Activated CD4-positive, alpha-beta T cell treated with anti-CD3 and anti-CD28 coated beads for 36 hours (primary cell): Measurements from ENCODE around the gene TM7SF3. TPM values are rescaled to one million over a fixed set of nuclear protein-coding genes. Genes with fewer than 3 reads are reported as not detected.
A peak's percentile ranks its signal among the peaks of the same experiment; 100 is the strongest.
"Not testable (repeated sequence)": the region's sequence is repeated elsewhere in the genome, so short reads cannot be mapped to it uniquely, and the experiment has no call there.

Source experiments
- ATAC-seq: fragments of 200-7000 bp; cut with Tn5 transposase; one replicate; pipeline ENCODE4 v1.10.0; 2021; ENCODE audit warnings: mild to moderate bottlenecking, moderate library complexity
- CTCF ChIA-PET: fragments of 350-600 bp; sonication (Branson Sonifier 250); formaldehyde crosslinking; loops from one replicate; lab custom pipeline; 2021; ENCODE audit warnings: antibody characterized with exemption; lab: Charles Lee
- POLR2A ChIA-PET: fragments of 350-600 bp; sonication (Branson Sonifier 250); formaldehyde crosslinking; loops from one replicate; lab custom pipeline; 2021; ENCODE audit warnings: antibody characterized with exemption, inconsistent platforms; lab: Charles Lee
- DNase-seq: peaks from one replicate; pipeline ENCODE4 v3.0.0-alpha.2; 2020
- H3K27ac Mint-ChIP-seq: one replicate; pipeline ENCODE4 v1.8.0; 2021; ENCODE audit warnings: mixed read lengths
- H3K27me3 Mint-ChIP-seq: one replicate; pipeline ENCODE4 v1.8.0; 2021; ENCODE audit warnings: mixed read lengths
- H3K36me3 Mint-ChIP-seq: one replicate; pipeline ENCODE4 v1.8.0; 2021; ENCODE audit warnings: low read depth, mixed read lengths
- H3K4me1 Mint-ChIP-seq: one replicate; pipeline ENCODE4 v1.8.0; 2021; ENCODE audit warnings: mixed read lengths
- H3K4me3 Mint-ChIP-seq: one replicate; pipeline ENCODE4 v1.8.0; 2021; ENCODE audit warnings: mild to moderate bottlenecking, moderate library complexity, mixed read lengths
- H3K9me3 Mint-ChIP-seq: one replicate; pipeline ENCODE4 v1.8.0; 2021; ENCODE audit warnings: low read depth, mixed read lengths
- intact Hi-C, 2 experiments: fragments of 100-400 bp; cut with DNase I in 1 of 2; cut with micrococcal nuclease in 1 of 2; formaldehyde crosslinking; loops; one replicate each; pipeline versions ENCODE4 v1.14.2 to v1.15.1; 2022 to 2024; cut with DNase I, micrococcal nuclease
- total RNA-seq, 2 experiments: library from RNA; stranded (reverse); gene quantifications; one replicate each; pipeline ENCODE4 v1.2.3, GENCODE V29; 2021

Gene TM7SF3
- 10 to 100 TPM; 29.4 to 34.0 TPM for total RNA-seq

GRCh38 chr12:27014085-27014858, at the start of gene TM7SF3:
TM7SF3 (minus strand) TSS chr12:27014384; CDS start chr12:27014168, 216 bp downstream.
- DNase-seq = peak; percentile 97
- Mint-ChIP-seq H3K9me3 (no peaks in the 10 kb centered on the region), H3K4me1 (peaks cover 45% of the 10 kb centered on the region), H3K36me3 (peaks cover 8% of the 10 kb centered on the region), H3K27ac (peak within 1 kb of the TSS; percentile 82), H3K27me3 (no peaks in the 10 kb centered on the region), H3K4me3 (peak within 1 kb of the TSS; percentile 86)
- POLR2A ChIA-PET = no interaction called here
- intact Hi-C loops = loop anchor here (1.0 to 10.0 kb wide), 13 partner anchors 8 to 892 kb away; partner anchors contain the start of genes FGFR1OP2 (in 2 of the 2), ITPR2 (in 2 of the 2), MED21 (in 2 of the 2) and MRPS35 (in 1 of the 2)
- peak; percentile 83 for ATAC-seq
- CTCF ChIA-PET = interaction anchor here (0.5 to 11.5 kb wide), 23 partner anchors 8 to 315 kb away, joined by 3 to 152 read pairs (median 3); partner anchors contain the start of genes FGFR1OP2 and MED21

GRCh38 chr12:27063250-27063851, 49.2 kb upstream of the TM7SF3 start:
- H3K4me1 Mint-ChIP-seq = no peaks in the 10 kb centered on the region
- peaks cover 5% of the 10 kb centered on the region for H3K36me3 Mint-ChIP-seq
- POLR2A ChIA-PET = no interaction called here
- ATAC-seq (no peak), DNase-seq (no peak)
- H3K4me3 Mint-ChIP-seq = no peak overlapping the region
- no peak overlapping the region for H3K27ac Mint-ChIP-seq
- no peaks in the 10 kb centered on the region for H3K27me3 Mint-ChIP-seq
- peaks cover 4% of the 10 kb centered on the region for H3K9me3 Mint-ChIP-seq
- CTCF ChIA-PET = no interaction called here
- intact Hi-C loops = no loop called here

- peaks cover 4% of the 10 kb centered on the region for H3K9me3 Mint-ChIP-seq
- H3K4me1 Mint-ChIP-seq = no peaks in the 10 kb centered on the region
- no peak overlapping the region for H3K4me3 Mint-ChIP-seq
- H3K27ac Mint-ChIP-seq = no peak overlapping the region
- intact Hi-C loops = no loop called here
- POLR2A ChIA-PET = no interaction called here
- H3K36me3 Mint-ChIP-seq = peaks cover 4% of the 10 kb centered on the region
- ATAC-seq = no peak
- CTCF ChIA-PET = no interaction called here
- H3K27me3 Mint-ChIP-seq = no peaks in the 10 kb centered on the region
- no peak for DNase-seq
These were observed 47.1 kb upstream of the TM7SF3 start for GRCh38 chr12:27061317-27061716.

GRCh38 chr12:27060740-27061139, 46.6 kb upstream of the TM7SF3 start:
- ChIA-PET POLR2A (no interaction called here), CTCF (interaction anchor here (0.7 kb wide), 1 partner anchor 721 kb away, joined by 3 read pairs; no protein-coding TSS in a partner anchor)
- intact Hi-C loops = no loop called here
- H3K27ac Mint-ChIP-seq = no peak overlapping the region
- peaks cover 4% of the 10 kb centered on the region for H3K9me3 Mint-ChIP-seq
- H3K36me3 Mint-ChIP-seq = peaks cover 3% of the 10 kb centered on the region
- H3K27me3 Mint-ChIP-seq = no peaks in the 10 kb centered on the region
- DNase-seq (no peak), ATAC-seq (no peak)
- no peaks in the 10 kb centered on the region for H3K4me1 Mint-ChIP-seq
- no peak overlapping the region for H3K4me3 Mint-ChIP-seq

- no peak overlapping the region for H3K4me3 Mint-ChIP-seq
- peaks cover 3% of the 10 kb centered on the region for H3K36me3 Mint-ChIP-seq
- CTCF ChIA-PET = interaction anchor here (1.2 kb wide), 1 partner anchor 248 kb away, joined by 3 read pairs; no protein-coding TSS in a partner anchor
- DNase-seq = no peak
- intact Hi-C loops = no loop called here
- H3K27ac Mint-ChIP-seq = no peak overlapping the region
- peaks cover 4% of the 10 kb centered on the region for H3K9me3 Mint-ChIP-seq
- no peaks in the 10 kb centered on the region for H3K4me1 Mint-ChIP-seq
- POLR2A ChIA-PET = no interaction called here
- no peaks in the 10 kb centered on the region for H3K27me3 Mint-ChIP-seq
- ATAC-seq = no peak
These were observed 43.4 kb upstream of the TM7SF3 start for GRCh38 chr12:27057543-27057942.

- ChIA-PET CTCF (interaction anchor here (0.6 to 0.7 kb wide), 3 partner anchors 12 to 240 kb away, joined by 3 read pairs; no protein-coding TSS in a partner anchor), POLR2A (no interaction called here)
- no peaks in the 10 kb centered on the region for H3K36me3 Mint-ChIP-seq
- ATAC-seq (no peak), DNase-seq (no peak)
- H3K9me3 Mint-ChIP-seq = no peaks in the 10 kb centered on the region
- H3K27me3 Mint-ChIP-seq = no peaks in the 10 kb centered on the region
- H3K4me3 Mint-ChIP-seq = no peak overlapping the region
- H3K4me1 Mint-ChIP-seq = no peaks in the 10 kb centered on the region
- H3K27ac Mint-ChIP-seq = no peak overlapping the region
- intact Hi-C loops = no loop called here
These were observed 41.8 kb upstream of the TM7SF3 start for GRCh38 chr12:27055966-27056365.

- DNase-seq (no peak), ATAC-seq (no peak)
- H3K27ac Mint-ChIP-seq = no peak overlapping the region
- no peaks in the 10 kb centered on the region for H3K36me3 Mint-ChIP-seq
- CTCF ChIA-PET = interaction anchor here (0.7 kb wide), 1 partner anchor 1367 kb away, joined by 3 read pairs; no protein-coding TSS in a partner anchor
- H3K4me1 Mint-ChIP-seq = no peaks in the 10 kb centered on the region
- POLR2A ChIA-PET = no interaction called here
- intact Hi-C loops = no loop called here
- no peaks in the 10 kb centered on the region for H3K27me3 Mint-ChIP-seq
- H3K4me3 Mint-ChIP-seq = no peak overlapping the region
- H3K9me3 Mint-ChIP-seq = no peaks in the 10 kb centered on the region
These were observed 38.6 kb upstream of the TM7SF3 start for GRCh38 chr12:27052742-27053141.

- H3K27ac Mint-ChIP-seq = no peak overlapping the region
- ChIA-PET POLR2A (no interaction called here), CTCF (interaction anchor here (0.7 kb wide), 1 partner anchor 1367 kb away, joined by 3 read pairs; no protein-coding TSS in a partner anchor)
- ATAC-seq = no peak
- no peak for DNase-seq
- no peaks in the 10 kb centered on the region for H3K4me1 Mint-ChIP-seq
- no peaks in the 10 kb centered on the region for H3K36me3 Mint-ChIP-seq
- no peaks in the 10 kb centered on the region for H3K9me3 Mint-ChIP-seq
- no peaks in the 10 kb centered on the region for H3K27me3 Mint-ChIP-seq
- H3K4me3 Mint-ChIP-seq = no peak overlapping the region
- intact Hi-C loops = no loop called here
These were observed 38.0 kb upstream of the TM7SF3 start for GRCh38 chr12:27052176-27052575.

- intact Hi-C loops = no loop called here
- ATAC-seq (no peak), DNase-seq (no peak)
- H3K27me3 Mint-ChIP-seq = no peaks in the 10 kb centered on the region
- no peak overlapping the region for H3K27ac Mint-ChIP-seq
- H3K4me1 Mint-ChIP-seq = no peaks in the 10 kb centered on the region
- H3K4me3 Mint-ChIP-seq = no peak overlapping the region
- H3K9me3 Mint-ChIP-seq = peaks cover 7% of the 10 kb centered on the region
- POLR2A ChIA-PET = no interaction called here
- CTCF ChIA-PET = interaction anchor here (0.6 kb wide), 1 partner anchor 135 kb away, joined by 3 read pairs; no protein-coding TSS in a partner anchor
- H3K36me3 Mint-ChIP-seq = peaks cover 1% of the 10 kb centered on the region
These were observed 34.9 kb upstream of the TM7SF3 start for GRCh38 chr12:27048822-27049752.

GRCh38 chr12:27042018-27042417, 27.8 kb upstream of the TM7SF3 start:
- H3K4me1 Mint-ChIP-seq, POLR2A ChIA-PET, H3K27ac Mint-ChIP-seq, ATAC-seq, H3K4me3 Mint-ChIP-seq, H3K27me3 Mint-ChIP-seq, DNase-seq: not testable (repeated sequence)
- Mint-ChIP-seq H3K36me3 (peaks cover 29% of the 10 kb centered on the region), H3K9me3 (peaks cover 32% of the 10 kb centered on the region)
- intact Hi-C loops = loop anchor here in 1 of 2 experiments (5.0 kb wide), 1 partner anchor 100 kb away; no protein-coding TSS in a partner anchor
- CTCF ChIA-PET = interaction anchor here (0.7 to 1.4 kb wide), 2 partner anchors 264 to 265 kb away, joined by 3 read pairs; no protein-coding TSS in a partner anchor
